Activated CD8-positive, alpha-beta memory T cell treated with anti-CD3 and anti-CD28 coated beads, Interleukin-2, amount 50 U/mL, for 24 hours (primary cell): ENCODE data around the gene NOD1.

Experiments
- DNase-seq: peaks from one replicate; pipeline ENCODE4 v3.0.0-alpha.2; 2020; ENCODE audit errors: extremely low read depth

The NOD1 gene

GRCh38 chr7:30469303-30469702, 9.3 kb downstream of the NOD1 start:
- no peak for DNase-seq

DNA sequence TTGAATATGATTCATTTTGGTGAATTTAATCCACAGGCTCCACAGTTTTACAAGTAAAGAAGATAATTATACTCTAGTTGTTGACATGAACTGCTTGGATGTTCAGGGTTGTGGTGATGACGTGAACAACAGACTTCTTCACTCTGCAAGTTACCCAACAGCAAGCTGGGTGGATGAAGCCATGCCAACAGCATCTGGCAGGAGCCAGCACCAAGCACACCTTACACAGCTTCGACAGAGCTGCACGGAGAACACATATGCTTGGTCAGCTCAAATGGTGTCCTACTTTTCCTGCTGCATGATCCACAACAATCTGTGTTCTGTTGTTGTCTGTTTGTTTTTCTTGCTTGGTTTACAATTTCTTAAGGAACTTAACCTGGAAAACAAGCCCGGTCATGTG, 9.8 kb downstream of the NOD1 start:
- DNase-seq: no peak

GRCh38 chr7:30468041-30468440, 10.5 kb downstream of the NOD1 start:
- DNase-seq: no peak

GRCh38 chr7:30467271-30467670, 11.3 kb downstream of the NOD1 start:
- DNase-seq: no peak

DNA sequence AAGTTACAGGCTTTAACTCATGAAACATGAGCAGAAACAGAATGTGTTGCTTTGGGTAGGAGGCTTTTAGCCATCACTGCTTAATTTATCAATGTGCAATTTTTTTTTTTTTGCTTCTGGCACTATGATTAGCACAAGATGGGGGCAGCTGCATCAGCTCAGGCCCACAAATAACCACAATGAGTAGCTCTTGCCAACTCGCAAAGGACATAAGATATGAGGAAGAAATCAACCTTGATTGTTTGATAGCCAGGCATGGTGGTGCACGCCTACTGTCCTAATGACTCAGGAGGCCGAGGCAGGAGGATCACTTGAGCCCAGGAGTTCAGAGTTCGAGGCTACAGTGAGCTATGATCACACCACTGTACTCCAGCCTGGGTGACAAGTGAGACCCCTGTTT, 12.3 kb downstream of the NOD1 start:
- no peak for DNase-seq

GRCh38 chr7:30465811-30466180, 12.8 kb downstream of the NOD1 start:
- no peak for DNase-seq

GRCh38 chr7:30465046-30465810, 13.4 kb downstream of the NOD1 start:
- DNase-seq: no peak

DNA sequence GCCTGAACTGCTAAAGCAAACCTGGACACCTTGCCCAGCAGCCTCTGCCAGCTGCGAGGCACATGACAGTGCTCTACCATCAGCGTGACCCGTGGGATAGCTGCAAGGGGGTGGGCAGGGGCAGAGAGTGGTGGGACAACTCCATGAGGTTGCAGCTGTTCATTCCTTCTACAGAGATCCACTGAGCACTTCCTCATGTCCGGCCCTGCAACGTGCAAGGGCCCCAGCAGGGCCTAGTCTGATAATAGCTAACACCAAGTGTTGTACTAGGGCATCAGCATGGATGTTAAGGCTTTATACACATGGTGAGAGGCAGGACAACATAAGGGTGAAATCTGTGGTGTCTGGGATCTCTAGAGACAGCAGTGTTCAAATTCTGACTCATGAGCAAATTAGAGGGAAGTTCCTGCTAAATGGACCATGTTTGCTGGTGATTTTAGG, 14.3 kb downstream of the NOD1 start:
- no peak for DNase-seq

- DNase-seq: no peak
Observed at GRCh38 chr7:30463405-30464145, 15.0 kb downstream of the NOD1 start.

DNA sequence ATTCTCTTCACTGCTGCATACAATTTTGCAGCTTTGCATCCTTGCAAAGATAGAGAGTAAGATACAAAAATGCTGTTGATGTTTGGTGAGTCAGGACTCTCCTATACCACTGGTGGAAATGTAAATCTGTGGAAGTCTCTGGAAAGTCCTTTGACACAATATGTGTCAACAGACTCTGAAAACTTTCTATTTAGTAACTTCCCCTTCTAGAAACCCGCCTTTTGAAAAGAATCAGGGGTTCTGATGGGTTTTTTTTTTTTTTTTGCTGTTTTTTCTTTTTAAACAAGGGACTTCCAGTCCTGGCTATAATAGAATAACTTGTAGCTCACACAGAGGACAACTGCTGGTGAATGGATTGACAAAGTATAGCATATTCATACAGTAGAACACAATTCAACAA, 16.4 kb downstream of the NOD1 start:
- DNase-seq: no peak

DNA sequence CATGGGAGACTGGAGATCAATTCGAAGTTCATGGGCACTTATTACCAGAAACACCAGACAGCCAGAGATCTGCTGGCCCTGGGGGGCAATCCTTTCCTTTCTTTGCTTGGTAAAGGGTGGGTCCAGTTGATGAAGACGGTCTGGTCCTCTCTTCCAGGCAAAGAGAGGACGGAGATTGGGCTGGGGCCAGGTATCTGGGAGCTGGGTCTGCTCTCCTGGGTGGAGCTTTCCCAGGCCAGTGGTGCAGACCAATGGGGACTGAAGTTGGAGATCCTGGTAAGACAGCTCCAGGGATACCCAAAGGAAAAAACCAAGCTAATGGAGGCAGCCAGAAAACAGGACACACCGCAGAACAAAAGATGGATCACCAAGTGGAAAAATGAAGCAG, 18.3 kb downstream of the NOD1 start:
- DNase-seq: no peak

DNA sequence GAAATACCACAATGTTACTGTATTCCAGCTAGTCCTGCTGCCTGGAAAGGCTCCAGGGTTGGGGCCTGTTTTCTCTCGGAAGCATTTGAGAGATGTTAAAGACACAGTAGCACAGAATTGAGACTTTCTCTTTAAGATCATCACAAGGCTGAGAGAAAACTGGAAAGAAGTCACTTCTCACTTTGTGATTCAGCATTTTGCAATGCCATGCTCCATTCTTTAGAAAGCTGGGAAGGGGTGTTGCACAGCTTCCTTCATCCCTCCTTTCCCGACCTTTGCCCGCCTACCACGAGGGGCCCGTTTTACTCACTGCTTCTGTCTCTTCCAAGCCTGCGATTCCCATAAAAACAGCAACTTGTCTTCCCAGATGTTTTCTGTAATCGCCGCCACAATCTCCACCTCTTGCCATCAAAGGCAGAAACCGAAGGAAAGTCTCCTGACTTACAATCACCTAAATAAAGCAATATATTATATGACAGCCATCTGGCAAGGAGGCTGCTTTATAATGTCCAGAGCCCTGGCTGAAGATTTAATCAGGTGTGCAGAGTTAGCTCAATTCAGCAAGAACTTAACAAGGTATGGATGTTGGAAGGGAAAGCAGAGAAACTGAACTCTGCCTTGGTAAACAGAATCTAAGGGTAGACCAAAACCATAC, 18.9 kb downstream of the NOD1 start:
- no peak for DNase-seq

- DNase-seq: no peak
Observed at GRCh38 chr7:30458311-30458710, 20.3 kb downstream of the NOD1 start.

DNA sequence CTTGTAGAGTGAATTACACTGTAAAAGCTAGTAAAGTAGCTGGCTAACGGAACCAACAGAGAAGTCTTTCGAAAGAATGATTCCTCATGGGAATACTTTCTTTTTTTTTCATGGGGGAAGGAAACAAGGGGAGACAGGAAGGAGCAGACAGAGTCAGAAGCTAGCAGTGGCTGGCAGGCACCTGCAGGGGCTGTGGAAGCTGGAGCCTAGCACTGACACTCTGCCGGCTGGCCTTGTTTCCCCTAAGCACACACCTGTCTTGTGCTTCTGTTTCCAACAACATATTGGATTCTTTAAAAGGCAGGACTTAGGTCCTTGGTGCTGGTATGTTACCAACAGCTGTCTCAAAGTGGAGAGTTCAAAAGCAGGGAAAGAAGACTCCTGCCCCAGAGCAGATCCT, 24.7 kb downstream of the NOD1 start:
- DNase-seq: no peak

DNA sequence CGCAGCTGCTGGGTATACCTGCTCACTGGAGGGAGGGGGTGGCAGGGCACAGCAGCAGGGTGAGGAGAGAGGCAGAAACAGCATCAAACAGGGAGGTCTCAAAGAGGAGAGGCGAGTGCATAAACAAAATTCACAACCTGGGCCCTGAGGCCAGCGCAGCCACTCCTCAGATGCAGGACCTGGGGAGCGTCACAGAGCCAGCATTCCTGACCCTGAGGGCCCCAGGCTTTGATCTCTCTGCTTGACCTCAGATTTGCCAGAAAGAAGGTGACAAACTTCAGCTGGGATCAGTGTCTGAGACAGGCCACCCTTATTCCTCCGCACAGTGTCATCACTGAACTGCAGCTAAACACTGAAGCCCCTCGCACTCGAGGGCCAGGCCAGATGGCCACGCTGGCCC, 25.6 kb downstream of the NOD1 start:
- no peak for DNase-seq

- DNase-seq: no peak
Observed at GRCh38 chr7:30452280-30452930, 26.2 kb downstream of the NOD1 start.

DNA sequence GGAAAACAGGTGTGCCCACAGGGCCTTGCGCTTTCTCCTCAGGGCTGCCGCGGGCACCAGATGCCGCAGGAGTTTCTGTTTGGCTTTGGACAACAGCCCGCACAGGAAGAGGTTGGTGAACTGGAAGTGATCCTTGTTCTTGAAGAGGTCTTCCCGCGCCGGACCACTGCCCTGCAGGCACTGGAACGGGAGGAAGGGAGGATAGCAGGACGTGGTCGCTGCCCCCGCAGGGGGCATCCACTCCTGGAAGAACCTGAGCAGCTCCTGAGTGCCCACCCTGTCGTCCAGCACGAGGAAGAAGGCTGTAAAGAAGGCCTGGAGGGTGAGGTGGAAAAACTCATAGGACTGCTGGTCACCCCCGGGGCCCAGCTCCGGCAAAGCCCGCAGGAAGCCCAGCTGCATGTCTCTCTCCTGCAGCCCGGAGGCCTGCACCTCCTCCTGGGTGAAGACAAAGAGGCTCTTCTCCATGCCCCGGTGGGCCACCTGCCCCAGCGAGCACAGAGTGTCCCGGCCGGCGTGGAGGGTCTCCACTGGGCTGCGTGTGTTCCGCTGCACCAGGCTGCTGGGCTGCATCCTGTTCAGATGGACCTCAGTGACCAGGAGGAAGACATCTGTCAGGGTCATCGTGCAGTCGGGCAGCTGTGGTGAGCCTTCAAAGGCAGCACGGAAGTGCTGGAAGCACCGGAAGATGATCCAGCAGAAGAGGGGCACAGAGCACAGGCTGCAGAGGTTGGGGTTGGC, 26.9 kb downstream of the NOD1 start:
- DNase-seq: no peak

GRCh38 chr7:30450983-30451497, 27.5 kb downstream of the NOD1 start:
- no peak for DNase-seq

GRCh38 chr7:30450240-30450982, 28.2 kb downstream of the NOD1 start:
- no peak for DNase-seq

DNA sequence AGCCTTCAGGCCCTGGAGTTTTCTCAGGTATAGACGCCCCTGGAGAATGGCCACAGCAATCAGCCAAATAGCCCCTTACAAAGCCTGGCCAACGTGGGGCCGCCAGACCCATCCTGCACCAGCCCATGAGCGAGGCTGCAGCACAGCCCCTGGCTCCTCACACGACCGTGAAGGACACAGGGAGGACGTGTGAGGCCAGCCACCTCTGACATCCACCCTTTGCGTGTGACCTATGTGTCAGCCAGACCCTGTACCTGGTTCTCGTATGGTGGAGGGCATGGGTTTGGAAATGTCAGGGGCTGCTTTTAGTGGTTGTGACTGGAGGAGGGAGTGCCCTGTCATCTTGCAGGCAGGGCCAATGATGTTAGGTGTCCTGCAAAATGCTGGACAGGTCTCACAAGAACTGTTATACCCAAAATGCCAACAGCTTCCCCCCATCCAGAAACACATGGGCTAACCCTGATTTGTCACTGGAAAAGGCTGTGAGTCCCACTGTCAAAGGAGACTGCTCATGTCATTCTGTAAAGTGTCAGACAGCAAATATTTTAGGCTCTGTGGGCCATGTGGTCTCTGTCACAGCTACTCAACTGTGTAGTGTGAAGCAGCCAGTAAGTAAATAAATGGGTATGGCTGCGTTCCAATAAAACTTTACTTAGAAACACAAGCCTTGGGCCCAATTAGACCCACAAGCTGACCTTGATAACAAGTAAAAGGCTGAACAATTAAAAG, 30.0 kb downstream of the NOD1 start:
- DNase-seq: no peak
